ENCODE measurements around the gene MUC2. TPM values are rescaled to one million over a fixed set of nuclear protein-coding genes. Genes with fewer than 3 reads are reported as not detected.

Gene MUC2
- total and polyA plus RNA-seq, 2 of the 4 experiments (the other 2 are of a cell fraction): not detected

DNA sequence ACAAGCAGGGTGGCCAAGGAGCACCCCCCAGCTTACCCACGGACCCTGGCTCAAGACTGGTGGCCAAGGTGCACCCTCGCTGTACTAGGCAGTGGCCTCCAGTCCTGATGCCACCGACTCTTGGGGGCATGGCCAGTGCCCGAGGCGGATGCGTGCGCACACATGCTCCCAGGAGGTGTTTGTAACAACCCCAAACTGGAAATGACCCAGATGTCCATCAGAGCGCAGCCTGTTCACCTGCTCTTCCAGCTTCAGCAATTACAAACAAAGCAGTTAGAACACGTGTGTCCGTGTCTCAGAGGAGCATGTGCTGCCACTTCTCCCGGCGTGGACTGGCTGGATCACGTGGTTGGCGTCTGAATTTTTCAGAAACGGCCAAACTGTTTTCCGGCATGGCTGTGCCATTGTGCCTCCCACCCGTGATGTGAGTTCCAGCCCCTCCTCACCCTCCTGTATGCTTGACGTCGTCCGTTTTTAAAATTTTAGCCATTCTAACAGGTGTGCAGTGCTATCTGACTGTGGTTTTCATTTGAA is 31.0 kb upstream of the MUC2 start:
- Histone ChIP-seq H3K27ac (ENCODE audit: insufficient read depth, low read length) (no peak overlapping the region), H4K8ac (ENCODE audit: low read depth in 2 of 2, low read length in 2 of 2) (no peak overlapping the region), H3K14ac (replicated peaks; ENCODE audit: low read depth, low read length) (no peak overlapping the region), H3K36me3 (ENCODE audit: control insufficient read depth, insufficient read depth, low read length) (no peaks in the 10 kb centered on the region), H3K9me3 (ENCODE audit: control insufficient read depth, insufficient read depth, low read length) (no peaks in the 10 kb centered on the region), H2BK5ac (ENCODE audit: low read depth, low read length, poor library complexity, severe bottlenecking) (no peak overlapping the region), H2AFZ (replicated peaks; ENCODE audit: low read length, poor library complexity) (no peak overlapping the region), H4K5ac (ENCODE audit: low read depth, low read length) (no peak overlapping the region), H3K9me1 (ENCODE audit: insufficient read depth, low read length) (no peaks in the 10 kb centered on the region), H2BK120ac (ENCODE audit: low read depth, low read length) (no peak overlapping the region), H3K23ac (ENCODE audit: low read depth, low read length) (no peak overlapping the region), H2AK9ac (replicated peaks; ENCODE audit: low read depth, low read length, poor library complexity) (no peak overlapping the region), H2AK5ac (ENCODE audit: low read depth, low read length) (no peak overlapping the region), H3K4me1 (ENCODE audit: control insufficient read depth, insufficient read depth, low read length) (no peaks in the 10 kb centered on the region), H3K18ac (ENCODE audit: low read depth, low read length) (no peak overlapping the region), H2BK15ac (ENCODE audit: low read depth, low read length) (no peak overlapping the region), H3K4ac (ENCODE audit: low read depth, low read length) (no peak overlapping the region), H3K27me3 (ENCODE audit: control insufficient read depth, insufficient read depth, low read length) (peaks cover 26% of the 10 kb centered on the region), H3K56ac (ENCODE audit: extremely low read depth, insufficient read depth, low read length) (no peak overlapping the region), H4K20me1 (ENCODE audit: insufficient read depth, low read length) (no peaks in the 10 kb centered on the region), H2BK20ac (ENCODE audit: low read depth, low read length) (no peak overlapping the region), H3K4me2 (ENCODE audit: low read depth, low read length) (no peak overlapping the region), H4K91ac (ENCODE audit: insufficient read depth, low read depth, low read length) (no peak overlapping the region), H3K9ac (ENCODE audit: low read depth, low read length) (no peak overlapping the region), H3K4me3 (ENCODE audit: insufficient read depth, low read depth, low read length) (no peak overlapping the region), H3K79me1 (ENCODE audit: low read depth in 1 of 2, low read length in 2 of 2) (no peaks in the 10 kb centered on the region)
- intact Hi-C loops (cut with micrococcal nuclease) (no loop called here), in situ Hi-C loops (cut with MboI; ENCODE audit: low sequenced_read_pairs) (no loop called here), dilution Hi-C loops (cut with HindIII; ENCODE audit: low sequenced_read_pairs, unreplicated experiment) (no loop called here)
- no peak for ATAC-seq (ENCODE audit: low read depth)
- CTCF ChIA-PET: no interaction called here
- no peak for DNase-seq
- no peak for TF ChIP-seq CEBPB (IDR thresholded peaks at IDR 0.05; ENCODE audit: low read depth, low read length)
- no peak for TF ChIP-seq RAD21 (IDR thresholded peaks at IDR 0.05; ENCODE audit: low read length)
- TF ChIP-seq CHD1 (IDR thresholded peaks at IDR 0.05; ENCODE audit: low read depth, low read length): no peak
- TF ChIP-seq RCOR1 (IDR thresholded peaks at IDR 0.05; ENCODE audit: insufficient replicate concordance, low read length): no peak
- TF ChIP-seq POLR2A (IDR thresholded peaks at IDR 0.05; ENCODE audit: low read depth, low read length): no peak
- no peak for TF ChIP-seq NFE2L2 (IDR thresholded peaks at IDR 0.05; ENCODE audit: low read depth, low read length)
- TF ChIP-seq, protein P1, sequence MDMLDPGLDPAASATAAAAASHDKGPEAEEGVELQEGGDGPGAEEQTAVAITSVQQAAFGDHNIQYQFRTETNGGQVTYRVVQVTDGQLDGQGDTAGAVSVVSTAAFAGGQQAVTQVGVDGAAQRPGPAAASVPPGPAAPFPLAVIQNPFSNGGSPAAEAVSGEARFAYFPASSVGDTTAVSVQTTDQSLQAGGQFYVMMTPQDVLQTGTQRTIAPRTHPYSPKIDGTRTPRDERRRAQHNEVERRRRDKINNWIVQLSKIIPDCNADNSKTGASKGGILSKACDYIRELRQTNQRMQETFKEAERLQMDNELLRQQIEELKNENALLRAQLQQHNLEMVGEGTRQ (IDR thresholded peaks at IDR 0.05; ENCODE audit: low read depth, low read length): no peak
- TF ChIP-seq SMC3 (IDR thresholded peaks at IDR 0.05; ENCODE audit: low read depth, low read length): no peak
- TF ChIP-seq MAFK (IDR thresholded peaks at IDR 0.05; ENCODE audit: low read depth, low read length): no peak
- TF ChIP-seq FOS (IDR thresholded peaks at IDR 0.05; ENCODE audit: low read depth, low read length): no peak
- TF ChIP-seq CTCF (conservative IDR thresholded peaks at IDR 0.05; ENCODE audit: low read depth, low read length): no peak
- no peak for TF ChIP-seq MXI1 (IDR thresholded peaks at IDR 0.05; ENCODE audit: borderline replicate concordance, low read depth, low read length)
- TF ChIP-seq BHLHE40 (IDR thresholded peaks at IDR 0.05; ENCODE audit: low read depth, low read length): no peak
- TF ChIP-seq ELK1 (IDR thresholded peaks at IDR 0.05; ENCODE audit: borderline replicate concordance, low read depth, low read length): no peak
- no peak for TF ChIP-seq MAZ (IDR thresholded peaks at IDR 0.05; ENCODE audit: borderline replicate concordance, low read depth, low read length)
- no peak for TF ChIP-seq RFX5 (IDR thresholded peaks at IDR 0.05; ENCODE audit: low read depth, low read length)
- BruUV-seq (replicated peaks): no TSS peak
- POLR2A ChIA-PET (ENCODE audit: unreplicated experiment): no interaction called here
- 86% methylated on average over 9 of the region's 20 CpGs; no CpG with 5 or more reads in 1 of the 2 experiments for WGBS, 2 experiments (ENCODE audit: extremely low coverage in 2 of 2, insufficient read length in 1 of 2)

Measured in IMR-90 (cell line).